PFSK-1 (cell line): ENCODE measurements around the gene CEP57.

ENCODE experiments used
- POLR2AphosphoS5 ChIP-seq: IDR thresholded peaks from 2 replicates; pipeline ENCODE4 v1.6.1; 2012; ENCODE audit warnings: low read depth, mild to moderate bottlenecking, control low read depth, low read length, moderate library complexity
- TAF1 ChIP-seq: IDR thresholded peaks from 2 replicates; pipeline ENCODE4 v1.6.1; 2012; ENCODE audit warnings: low read length, control low read depth, borderline replicate concordance; ENCODE audit not compliant: insufficient read depth
- TF ChIP-seq, protein P1 (sequence below), 2 experiments: IDR thresholded peaks; 2 replicates each; pipeline versions ENCODE4 v1.6.1 to v1.8.0; 2011 to 2012; ENCODE audit warnings: low read depth in 2 of 2, low read length in 2 of 2, control low read depth in 1 of 2, inconsistent platforms in 1 of 2, mild to moderate bottlenecking in 1 of 2, moderate library complexity in 1 of 2; ENCODE audit not compliant: insufficient read depth in 1 of 2

- TF ChIP-seq POLR2AphosphoS5 (no peak), TAF1 (no peak)
- TF ChIP-seq, protein P1, sequence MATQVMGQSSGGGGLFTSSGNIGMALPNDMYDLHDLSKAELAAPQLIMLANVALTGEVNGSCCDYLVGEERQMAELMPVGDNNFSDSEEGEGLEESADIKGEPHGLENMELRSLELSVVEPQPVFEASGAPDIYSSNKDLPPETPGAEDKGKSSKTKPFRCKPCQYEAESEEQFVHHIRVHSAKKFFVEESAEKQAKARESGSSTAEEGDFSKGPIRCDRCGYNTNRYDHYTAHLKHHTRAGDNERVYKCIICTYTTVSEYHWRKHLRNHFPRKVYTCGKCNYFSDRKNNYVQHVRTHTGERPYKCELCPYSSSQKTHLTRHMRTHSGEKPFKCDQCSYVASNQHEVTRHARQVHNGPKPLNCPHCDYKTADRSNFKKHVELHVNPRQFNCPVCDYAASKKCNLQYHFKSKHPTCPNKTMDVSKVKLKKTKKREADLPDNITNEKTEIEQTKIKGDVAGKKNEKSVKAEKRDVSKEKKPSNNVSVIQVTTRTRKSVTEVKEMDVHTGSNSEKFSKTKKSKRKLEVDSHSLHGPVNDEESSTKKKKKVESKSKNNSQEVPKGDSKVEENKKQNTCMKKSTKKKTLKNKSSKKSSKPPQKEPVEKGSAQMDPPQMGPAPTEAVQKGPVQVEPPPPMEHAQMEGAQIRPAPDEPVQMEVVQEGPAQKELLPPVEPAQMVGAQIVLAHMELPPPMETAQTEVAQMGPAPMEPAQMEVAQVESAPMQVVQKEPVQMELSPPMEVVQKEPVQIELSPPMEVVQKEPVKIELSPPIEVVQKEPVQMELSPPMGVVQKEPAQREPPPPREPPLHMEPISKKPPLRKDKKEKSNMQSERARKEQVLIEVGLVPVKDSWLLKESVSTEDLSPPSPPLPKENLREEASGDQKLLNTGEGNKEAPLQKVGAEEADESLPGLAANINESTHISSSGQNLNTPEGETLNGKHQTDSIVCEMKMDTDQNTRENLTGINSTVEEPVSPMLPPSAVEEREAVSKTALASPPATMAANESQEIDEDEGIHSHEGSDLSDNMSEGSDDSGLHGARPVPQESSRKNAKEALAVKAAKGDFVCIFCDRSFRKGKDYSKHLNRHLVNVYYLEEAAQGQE (IDR thresholded peaks at IDR 0.05; ENCODE audit: insufficient read depth in 1 of 2, low read depth in 2 of 2, low read length in 2 of 2) = no peak
Measured at GRCh38 chr11:95762534-95762933, 27.8 kb upstream of the CEP57 start.
